GM21529 (cell line): ENCODE measurements around the gene OPHN1.
A peak's percentile ranks its signal among the peaks of the same experiment; 100 is the strongest.

Source experiments
- ATAC-seq: cut with Tn5 transposase; IDR thresholded peaks from one replicate; pipeline ENCODE4 v1.9.1; 2021; ENCODE audit not compliant: unreplicated experiment

Gene OPHN1

DNA sequence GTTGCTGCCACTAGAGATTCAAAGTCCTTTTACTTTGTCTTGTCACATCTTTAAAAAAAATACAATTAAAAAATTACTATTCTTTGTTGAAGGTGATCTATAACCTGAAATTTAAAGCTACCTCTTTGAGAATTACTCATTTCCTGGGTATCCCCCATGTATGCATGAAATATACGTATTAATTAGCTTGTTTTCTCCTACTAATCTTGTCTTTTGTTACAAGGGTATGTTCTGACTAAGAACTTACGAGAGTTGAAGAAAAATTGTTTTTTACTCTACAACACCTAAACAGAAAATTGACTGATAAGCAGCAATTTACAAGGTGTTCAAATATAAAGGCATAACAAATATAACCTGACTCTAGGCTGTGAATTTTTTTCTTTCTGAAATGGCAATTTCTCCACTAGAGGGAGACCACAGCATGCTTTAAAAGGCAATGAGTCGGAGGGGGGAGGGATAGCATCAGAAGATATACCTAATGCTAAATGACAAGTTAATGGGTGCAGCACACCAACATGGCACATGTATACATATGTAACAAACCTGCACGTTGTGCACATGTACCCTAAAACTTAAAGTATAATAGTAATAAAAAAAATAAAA lies 249.6 kb downstream of the OPHN1 start:
- no peak for ATAC-seq

DNA sequence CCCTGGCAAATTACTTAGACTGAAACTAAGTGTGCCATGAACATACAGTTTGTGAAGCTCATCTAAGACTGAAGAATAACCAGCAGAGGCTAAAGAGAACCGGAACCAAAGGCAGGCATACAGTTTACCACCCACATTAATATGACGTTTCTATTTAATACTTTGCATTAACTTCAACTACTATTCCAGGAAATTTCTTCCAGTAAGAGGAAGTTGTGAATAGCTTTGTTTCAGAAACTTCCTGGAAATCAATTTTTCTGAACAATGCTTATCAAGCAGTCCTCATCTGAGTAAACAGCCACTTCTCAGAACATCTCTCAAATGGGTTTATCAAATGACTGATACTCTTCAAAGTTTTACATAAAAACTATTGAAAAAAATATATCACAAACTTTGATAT lies 252.7 kb downstream of the OPHN1 start:
- no peak for ATAC-seq

DNA sequence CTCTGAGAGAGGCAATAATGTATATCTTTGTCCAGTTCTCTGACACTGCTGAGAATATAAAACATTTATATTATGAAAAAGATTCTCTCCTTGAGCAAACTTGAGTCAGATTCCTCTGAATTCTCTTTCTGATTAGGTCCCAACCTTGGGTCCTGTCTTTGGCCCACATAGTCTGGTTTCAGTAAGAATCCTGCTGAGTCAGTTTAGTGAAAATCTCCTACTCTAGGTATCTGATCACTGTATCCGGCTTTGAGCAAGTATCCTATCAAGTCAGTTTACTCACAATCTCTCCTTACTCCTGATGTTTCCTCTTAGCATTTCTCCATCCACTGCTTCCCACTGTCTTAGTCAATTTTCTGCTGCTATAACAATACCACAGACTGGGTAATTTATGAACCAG lies 253.9 kb downstream of the OPHN1 start:
- ATAC-seq, result no peak

DNA sequence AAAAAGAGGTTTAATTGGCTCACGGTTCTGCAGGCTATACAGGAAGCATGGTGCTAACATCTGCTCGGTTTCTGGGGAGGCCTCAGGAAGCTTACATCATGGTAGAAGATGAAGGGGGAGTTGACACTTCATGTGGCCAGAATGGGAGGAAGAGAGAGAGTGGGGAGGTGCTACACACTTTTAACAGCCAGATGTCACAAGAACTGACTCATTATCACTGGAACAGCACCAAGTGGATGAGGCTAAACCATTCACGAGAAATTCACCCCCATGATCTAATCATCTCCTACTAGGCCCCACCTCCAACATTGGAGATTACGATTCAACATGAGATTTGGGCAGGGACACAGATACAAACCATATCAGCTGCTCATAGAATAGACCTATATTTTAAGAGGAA lies 255.8 kb downstream of the OPHN1 start:
- no peak for ATAC-seq

GRCh38 chrX:68175562-68175961 lies 257.7 kb downstream of the OPHN1 start:
- no peak for ATAC-seq

- ATAC-seq, result no peak
Measured at GRCh38 chrX:68163441-68163840, 269.9 kb downstream of the OPHN1 start.

GRCh38 chrX:68147848-68148247 lies 285.4 kb downstream of the OPHN1 start:
- no peak for ATAC-seq

DNA sequence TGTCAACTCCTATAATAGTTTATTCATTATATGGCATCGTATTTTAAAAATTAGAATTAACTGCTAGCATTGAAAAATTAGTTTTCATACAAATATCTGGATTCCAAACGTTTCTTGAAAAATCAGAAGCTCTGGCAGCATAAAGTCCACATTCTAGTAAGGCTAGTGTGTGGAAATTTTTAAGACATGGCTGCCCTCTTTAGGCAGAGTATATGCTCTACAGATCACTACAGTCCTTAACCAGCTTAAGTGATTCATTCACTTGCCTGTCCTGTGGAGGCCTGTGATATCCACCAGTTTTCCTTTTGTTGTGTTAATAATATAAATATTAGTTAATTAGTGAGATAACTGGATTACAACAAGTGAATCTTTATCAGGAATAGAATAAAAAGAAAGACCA lies 287.2 kb downstream of the OPHN1 start:
- peak; percentile 52 for ATAC-seq

DNA sequence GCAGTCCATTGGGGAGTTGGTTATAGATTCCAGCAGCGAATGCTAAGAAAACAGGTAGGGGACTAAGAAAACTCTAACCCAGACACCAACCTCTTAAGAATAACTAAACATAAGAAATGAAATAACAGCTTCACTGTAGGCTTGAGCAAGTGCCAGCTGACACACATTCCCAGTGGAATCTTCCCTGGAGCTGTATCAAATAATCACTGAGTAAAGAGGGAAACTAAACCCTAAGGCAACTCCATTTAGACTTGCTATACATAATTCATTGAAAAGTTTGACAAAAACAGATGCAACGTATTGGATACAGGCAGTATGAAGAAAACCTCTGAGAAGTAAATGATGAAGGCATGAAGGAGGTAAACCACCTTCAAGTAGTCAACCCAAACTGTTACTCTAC lies 293.5 kb downstream of the OPHN1 start:
- ATAC-seq, result no peak

- no peak for ATAC-seq
Measured at GRCh38 chrX:68133181-68133580, 300.1 kb downstream of the OPHN1 start.

DNA sequence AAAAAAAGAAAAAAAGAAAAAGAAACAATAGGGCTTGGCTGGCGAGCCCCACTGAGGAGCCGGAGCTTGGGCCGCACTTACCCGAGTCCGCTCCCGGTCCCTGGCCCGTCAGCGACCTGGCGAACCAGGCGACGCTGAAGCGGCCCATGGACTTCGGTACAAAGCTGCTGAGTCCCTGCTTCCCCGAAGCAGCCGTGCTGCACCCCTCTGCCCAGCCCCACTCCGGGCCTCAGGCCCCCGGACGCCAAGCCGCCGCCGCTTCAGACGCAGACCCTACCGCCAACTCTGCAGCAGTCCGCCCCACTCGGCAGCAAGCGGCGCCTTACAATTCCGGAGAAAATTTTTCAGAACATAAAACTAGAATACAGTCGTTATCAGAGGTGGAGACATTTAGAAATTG lies 300.5 kb downstream of the OPHN1 start:
- no peak for ATAC-seq

DNA sequence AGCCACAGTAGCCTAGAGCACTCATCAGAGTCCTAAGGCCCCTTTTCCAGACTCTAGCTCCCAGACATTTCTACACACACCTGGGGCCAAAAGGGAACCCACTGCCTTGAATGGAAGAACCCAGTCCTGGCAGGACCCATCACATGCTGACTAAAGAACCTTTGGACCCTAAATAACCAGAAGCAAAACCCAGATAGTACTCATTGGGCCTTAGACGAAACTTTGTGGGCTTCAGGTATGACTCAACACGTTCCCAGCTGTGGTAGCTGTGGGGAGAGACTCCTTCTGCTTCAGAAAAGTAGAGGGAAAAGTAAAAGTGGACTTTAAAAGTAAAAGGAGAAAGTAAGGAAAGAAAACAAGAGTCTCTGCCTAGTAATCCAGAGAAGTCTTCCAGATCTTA lies 311.5 kb downstream of the OPHN1 start:
- ATAC-seq, result no peak

- ATAC-seq, result no peak
Measured at GRCh38 chrX:68121371-68121770, 311.9 kb downstream of the OPHN1 start.

DNA sequence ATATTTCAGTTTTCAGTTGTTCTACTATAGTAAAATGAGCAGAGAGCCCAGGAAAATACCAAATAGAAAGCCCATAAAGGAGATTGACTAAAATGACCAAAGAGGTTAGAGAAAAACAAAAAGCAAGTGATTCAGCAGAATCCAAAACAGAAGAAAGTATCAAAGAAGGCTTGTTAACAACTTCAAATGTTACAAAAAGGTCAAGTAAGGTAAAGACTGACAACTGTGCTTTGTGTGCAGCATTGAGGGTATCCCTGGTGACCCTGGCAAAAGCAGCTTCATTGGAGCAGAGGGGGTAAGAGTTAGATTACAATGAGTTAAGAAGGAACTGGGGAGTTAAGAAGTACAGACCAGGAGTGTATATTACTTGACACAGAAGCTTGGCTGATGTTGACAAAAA lies 317.9 kb downstream of the OPHN1 start:
- no peak for ATAC-seq

- no peak for ATAC-seq
Measured at GRCh38 chrX:68114573-68115129, 318.6 kb downstream of the OPHN1 start.

DNA sequence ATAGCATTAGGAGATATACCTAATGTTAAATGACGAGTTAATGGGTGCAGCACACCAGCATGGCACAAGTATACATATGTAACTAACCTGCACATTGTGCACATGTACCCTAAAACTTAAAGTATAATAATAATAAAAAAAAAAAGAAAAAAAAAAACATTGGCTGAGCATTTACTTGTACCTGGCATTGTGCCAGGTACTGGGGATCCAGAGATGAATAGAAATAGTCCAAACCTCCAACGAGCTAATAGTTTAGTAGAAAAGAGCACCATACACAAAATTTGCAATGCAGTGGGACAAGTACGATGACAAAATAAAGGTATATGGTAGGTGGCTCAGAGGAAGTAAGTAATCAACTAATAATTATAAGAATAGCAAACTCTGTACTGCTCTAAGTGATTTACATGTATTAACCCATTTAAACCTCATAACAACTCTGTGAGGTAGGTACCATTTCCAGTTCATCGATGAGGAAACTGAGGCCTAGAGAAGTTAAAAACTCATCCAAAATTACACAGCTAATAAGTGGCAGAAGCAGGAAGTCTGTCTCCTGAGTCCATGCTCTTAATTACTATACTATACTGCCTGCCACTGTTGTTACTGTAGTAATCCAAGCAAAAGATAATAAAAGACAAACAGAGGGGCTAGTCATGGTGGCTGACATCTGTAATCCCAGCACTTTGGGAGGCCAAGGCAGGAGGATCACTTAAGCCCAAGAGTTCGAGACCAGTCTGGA lies 319.3 kb downstream of the OPHN1 start:
- no peak for ATAC-seq

DNA sequence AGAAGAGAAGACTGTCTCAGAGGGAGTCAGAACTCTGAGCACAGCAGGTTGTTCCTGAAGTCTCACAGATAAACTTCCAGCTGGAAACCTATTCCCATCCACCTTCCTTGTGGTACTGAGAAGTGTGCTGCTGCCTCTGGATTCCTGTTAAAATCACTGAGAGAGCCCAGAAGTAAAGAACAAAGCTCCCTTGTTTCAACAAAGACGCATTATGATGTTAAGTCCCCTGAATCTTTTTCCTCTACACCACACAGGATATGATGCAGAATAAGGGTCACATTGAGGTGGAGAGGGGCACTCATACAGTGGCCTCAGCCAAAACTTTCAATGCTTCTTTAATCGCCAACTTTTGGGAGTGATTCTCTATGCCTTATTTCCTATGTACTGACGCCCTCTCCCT lies 321.0 kb downstream of the OPHN1 start:
- ATAC-seq, result no peak

DNA sequence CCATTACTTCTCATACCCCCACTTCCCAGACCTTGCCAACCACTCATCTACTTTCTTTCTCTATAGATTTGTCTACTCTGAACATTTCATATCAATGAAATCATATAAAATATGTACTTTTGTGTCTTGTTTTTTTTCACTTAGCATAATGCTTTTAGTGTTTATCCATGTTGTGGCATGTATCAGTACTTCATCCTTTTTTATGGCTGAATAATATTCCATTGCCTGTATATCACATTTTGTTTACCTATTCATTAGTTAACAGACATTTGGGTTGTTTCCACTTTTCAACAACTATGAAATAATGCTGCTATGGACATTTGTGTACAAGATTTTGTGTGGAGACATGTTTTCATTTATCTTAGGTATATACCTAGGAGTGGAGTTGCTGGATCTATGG lies 324.1 kb downstream of the OPHN1 start:
- no peak for ATAC-seq

DNA sequence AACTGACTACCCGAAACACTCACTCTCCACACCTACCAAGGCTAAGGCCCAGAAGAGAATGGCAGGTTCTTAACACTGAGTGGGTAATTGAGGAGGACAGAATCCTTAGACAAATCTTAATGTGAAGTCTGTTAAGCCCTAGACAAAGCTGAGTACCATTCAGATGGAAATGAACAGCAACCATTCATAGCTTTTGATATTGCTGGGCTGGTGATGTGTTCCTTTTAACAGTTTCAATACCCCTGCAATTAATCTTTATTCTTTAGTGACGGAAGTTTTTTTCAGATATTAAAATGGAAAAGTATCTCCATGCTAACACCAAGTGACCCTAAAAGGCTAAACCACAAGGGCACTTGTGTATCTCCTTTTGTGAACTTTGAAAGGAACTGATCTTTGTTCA lies 334.9 kb downstream of the OPHN1 start:
- ATAC-seq, result no peak

GRCh38 chrX:68090266-68090665 lies 343.0 kb downstream of the OPHN1 start:
- ATAC-seq, result no peak

DNA sequence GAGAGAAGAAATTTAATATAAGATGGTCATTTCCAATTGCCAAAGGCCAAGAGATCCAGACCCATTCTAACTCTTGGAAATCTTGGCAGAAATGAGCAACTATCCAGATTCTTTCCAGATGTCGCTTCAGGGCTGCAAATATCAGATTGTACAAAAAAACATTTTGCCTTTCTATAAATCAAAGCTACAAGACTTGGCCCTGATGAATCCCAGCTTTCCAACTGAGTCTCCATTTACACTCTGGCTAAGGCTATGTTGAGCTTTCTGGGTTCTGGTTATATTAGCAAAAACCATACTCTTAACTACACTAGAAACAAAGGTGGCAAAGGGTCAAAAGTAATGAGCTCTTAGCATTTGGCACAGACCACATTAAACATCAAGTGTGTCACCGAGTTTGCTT lies 345.8 kb downstream of the OPHN1 start:
- ATAC-seq, result no peak

DNA sequence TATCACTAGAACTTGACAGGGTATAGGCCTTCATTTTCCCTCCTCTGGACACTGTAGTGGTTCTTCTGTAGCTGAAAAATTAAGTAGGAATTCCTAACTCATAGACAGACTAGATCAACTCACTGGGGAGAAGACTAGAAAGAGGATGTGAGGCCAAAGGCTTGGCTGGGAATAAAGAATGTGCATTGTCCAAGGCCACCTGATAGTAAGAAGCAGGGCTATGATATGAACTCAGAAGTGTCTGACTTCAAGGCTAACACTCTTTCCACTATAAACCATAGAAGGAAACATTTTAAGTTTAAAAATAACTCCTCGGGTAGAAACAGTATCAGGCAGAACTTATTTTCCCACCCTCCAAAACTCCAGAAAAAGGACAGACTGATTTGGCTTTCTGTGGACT lies 346.6 kb downstream of the OPHN1 start:
- no peak for ATAC-seq

DNA sequence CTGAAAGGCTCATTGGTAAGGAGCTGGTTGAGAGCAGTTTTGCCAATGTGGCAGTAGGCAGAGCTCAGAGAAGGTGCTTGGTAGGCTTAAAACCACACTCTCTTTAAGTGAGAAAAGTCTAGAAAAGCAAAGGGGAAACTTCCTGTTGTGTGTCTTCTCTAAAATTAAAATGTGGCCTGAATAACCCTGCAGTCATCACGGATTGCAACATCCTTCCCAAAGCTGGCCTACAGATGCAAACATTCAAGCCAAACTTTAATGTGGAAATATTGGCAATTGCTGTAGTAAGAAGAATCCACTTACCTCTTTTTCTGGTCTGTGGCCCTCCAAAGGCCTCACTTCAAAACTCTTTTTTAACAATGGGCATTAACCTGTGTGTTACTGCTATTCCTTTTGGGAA lies 348.5 kb downstream of the OPHN1 start:
- no peak for ATAC-seq
